K562 (cell line): ENCODE results near the gene MLF1. TPM values are rescaled to one million over a fixed set of nuclear protein-coding genes. Genes with fewer than 3 reads are reported as not detected.

ENCODE experiments used
- BRD9 ChIP-seq: fragments of 450-650 bp; IDR thresholded peaks from 2 replicates; pipeline ENCODE4 v1.6.1; 2018; ENCODE audit warnings: low read depth; ENCODE audit not compliant: partially characterized antibody
- CBFA2T2 ChIP-seq: fragments of 450-650 bp; conservative IDR thresholded peaks from 2 replicates; pipeline ENCODE4 v1.6.1; 2017; ENCODE audit warnings: mild to moderate bottlenecking
- CBX8 ChIP-seq: fragments of 200-600 bp; sonication (generic); IDR thresholded peaks from 2 replicates; pipeline ENCODE4 v1.6.1; 2012; ENCODE audit warnings: borderline replicate concordance, mixed run types, low read depth, mild to moderate bottlenecking, moderate library complexity, mixed read lengths, low read length, control low read depth, inconsistent platforms; ENCODE audit not compliant: poor library complexity, severe bottlenecking; ENCODE audit errors: extremely low read depth
- CREB1 ChIP-seq, 2 experiments: sonication (generic) in 1 of 2; formaldehyde crosslinking in 1 of 2; IDR thresholded peaks; 2 replicates each; pipeline versions ENCODE4 v1.6.1 to v1.8.0; 2012 to 2022; ENCODE audit warnings: inconsistent platforms in 1 of 2, mild to moderate bottlenecking in 1 of 2, missing genetic modification reagents in 1 of 2, moderate library complexity in 1 of 2
- EHMT2 ChIP-seq: fragments of 450-650 bp; IDR thresholded peaks from 2 replicates; pipeline ENCODE4 v1.6.1; 2018; ENCODE audit warnings: antibody characterized with exemption
- EP300 ChIP-seq: IDR thresholded peaks from 2 replicates; pipeline ENCODE4 v1.6.1; 2012; ENCODE audit warnings: low read length, improper control_type of control experiment
- KDM4B ChIP-seq, 2 experiments: fragments of 450-650 bp in 1 of 2; sonication (generic) in 1 of 2; IDR thresholded peaks; 2 replicates each; pipeline ENCODE4 v1.6.1; 2016 to 2017; ENCODE audit warnings: borderline replicate concordance in 2 of 2, antibody characterized with exemption in 1 of 2, low read depth in 1 of 2, mild to moderate bottlenecking in 1 of 2
- KLF6 ChIP-seq: fragments of 250-450 bp; sonication (Bioruptor Pico); IDR thresholded peaks from 2 replicates; pipeline ENCODE4 v1.4.0; 2020; ENCODE audit warnings: mild to moderate bottlenecking, moderate library complexity, borderline replicate concordance
- MIER1 ChIP-seq: fragments of 450-650 bp; IDR thresholded peaks from 2 replicates; pipeline ENCODE4 v1.6.1; 2016; ENCODE audit warnings: antibody characterized with exemption, mild to moderate bottlenecking, low read depth
- NCOA4 ChIP-seq: fragments of 450-650 bp; IDR thresholded peaks from 2 replicates; pipeline ENCODE4 v1.6.1; 2018; ENCODE audit warnings: mild to moderate bottlenecking; ENCODE audit not compliant: partially characterized antibody
- NFE2 ChIP-seq: IDR thresholded peaks from 2 replicates; pipeline ENCODE4 v1.6.1; 2014; ENCODE audit warnings: antibody characterized with exemption, low read depth
- PCBP2 ChIP-seq: fragments of 200-400 bp; formaldehyde crosslinking; IDR thresholded peaks from 2 replicates; pipeline ENCODE4 v1.6.1; 2018; ENCODE audit warnings: low read length, low read depth, mild to moderate bottlenecking, moderate library complexity; ENCODE audit not compliant: poor library complexity, severe bottlenecking
- RFX7 ChIP-seq: fragments of 250-450 bp; sonication (Bioruptor Pico); IDR thresholded peaks from 2 replicates; pipeline ENCODE4 v1.5.1; 2021; ENCODE audit warnings: mild to moderate bottlenecking
- RREB1 ChIP-seq: fragments of 250-450 bp; sonication (Bioruptor Pico); IDR thresholded peaks from 2 replicates; pipeline ENCODE4 v1.4.0; 2020
- SMAD3 ChIP-seq: fragments of 450-650 bp; formaldehyde crosslinking; conservative IDR thresholded peaks from 2 replicates; pipeline ENCODE4 v1.4.0; 2020; ENCODE audit warnings: mild to moderate bottlenecking
- STAT6 ChIP-seq: sonication (generic); formaldehyde crosslinking; IDR thresholded peaks from 2 replicates; pipeline ENCODE4 v1.8.1; 2023; ENCODE audit warnings: mild to moderate bottlenecking, missing genetic modification reagents
- THRAP3 ChIP-seq: fragments of 450-650 bp; IDR thresholded peaks from 2 replicates; pipeline ENCODE4 v1.6.1; 2016; ENCODE audit warnings: mild to moderate bottlenecking, inconsistent platforms, borderline replicate concordance
- ZNF175 ChIP-seq: fragments of 200-800 bp; sonication (Bioruptor generic); IDR thresholded peaks from 2 replicates; pipeline ENCODE4 v1.6.1; 2016; ENCODE audit warnings: low read depth, mild to moderate bottlenecking, missing genetic modification characterization, missing compliant biosample characterization
- ZNF696 ChIP-seq: fragments of 250-450 bp; sonication (Bioruptor Pico); conservative IDR thresholded peaks from 2 replicates; pipeline ENCODE4 v1.4.0; 2020; ENCODE audit warnings: mild to moderate bottlenecking, moderate library complexity
- polyA plus RNA-seq, 8 experiments: library from polyadenylated mRNA; depleted of rRNA in 4 of 8; stranded (reverse) in 5 of 8; unstranded in 3 of 8; fragments of >200 nt; fragmentation: Nextera tagmentation in 2 of 8; fragmentation: Illumina TruSeq in 1 of 8; extraction: Ambion mirVana in 2 of 8; extraction: Trizol in 1 of 8; gene quantifications; 2 replicates each; pipeline versions ENCODE4 v1.2.1 to v1.2.3, GENCODE V29; 2011 to 2014; ENCODE audit warnings: inconsistent platforms in 1 of 8, missing spikeins in 1 of 8
- total RNA-seq, 7 experiments: library from RNA; depleted of rRNA in 6 of 7; stranded (reverse); fragments of >200 nt in 6 of 7; fragmentation: Illumina TruSeq in 2 of 7; extraction: Trizol in 2 of 7; gene quantifications; 2 replicates each; pipeline versions ENCODE4 v1.2.1 to v1.2.3, GENCODE V29; 2011 to 2021; ENCODE audit warnings: low replicate concordance in 1 of 7

The MLF1 gene
- total and polyA plus RNA-seq, 9 of the 15 experiments (the other 6 are each of a cell fraction or from before 2014, with no cell fraction given): 20.4 to 71.0 (median 27.1) TPM

GRCh38 chr3:158570999-158571702 is at the start of gene MLF1 (continued):
- TF ChIP-seq KLF6 (CRISPR knock-in tag) (no peak), CREB1 (IDR thresholded peaks at IDR 0.05) (peak; percentile 92), CREB1 (CRISPR knock-in tag; IDR thresholded peaks at IDR 0.05) (peak; percentile 96), CBX8 (no peak), EP300 (no peak), NFE2 (no peak), KDM4B (IDR thresholded peaks at IDR 0.05; ENCODE audit: borderline replicate concordance in 2 of 2, low read depth in 1 of 2) (no peak), RREB1 (CRISPR knock-in tag) (no peak), STAT6 (CRISPR knock-in tag) (no peak), CBFA2T2 (no peak; the same call in 1 of the 2 replicates), PCBP2 (no peak), NCOA4 (no peak), BRD9 (peak; percentile 50), ZNF175 (CRISPR knock-in tag) (no peak), MIER1 (peak; percentile 77), THRAP3 (no peak), ZNF696 (CRISPR knock-in tag) (no peak), EHMT2 (peak; percentile 18; the same call in 1 of the 2 replicates), SMAD3 (CRISPR knock-in tag) (0 out of 2 replicates have a peak, but pooled peaks have one; percentile 30), RFX7 (CRISPR knock-in tag) (no peak)
